Cardiac septum (tissue), 1 donor: ENCODE measurements around the gene STK24. TPM values are rescaled to one million over a fixed set of nuclear protein-coding genes. Genes with fewer than 3 reads are reported as not detected.

ENCODE experiments used
- DNase-seq: peaks from one replicate; pipeline ENCODE4 v3.0.0-alpha.2; 2020; ENCODE audit warnings: low spot score
- intact Hi-C: fragments of 100-400 bp; cut with DNase I; formaldehyde crosslinking; loops from one replicate; pipeline ENCODE4 v1.14.0; 2022
- total RNA-seq: library from RNA; stranded (reverse); fragmentation: NEBNext Ultra II Directional; extraction: Animal tissue kit (Norgen Biotek cat#: 25700); gene quantifications from one replicate; pipeline ENCODE4 v1.2.1, GENCODE V29; 2021
- donor health status: DM: no; HTN: no; CAD: no.

The STK24 gene
- total RNA-seq, 1 donor from 2014 or later: 63.5 TPM

- intact Hi-C loops: no loop called here
- DNase-seq: no peak
Observed at GRCh38 chr13:98520674-98521449, 56.0 kb downstream of the STK24 start.

GRCh38 chr13:98519976-98520375 is 56.9 kb downstream of the STK24 start:
- intact Hi-C loops: no loop called here

GRCh38 chr13:98517576-98518310 is 59.2 kb downstream of the STK24 start:
- no peak for DNase-seq
- intact Hi-C loops: no loop called here

More at GRCh38 chr13:98519976-98520375, 56.9 kb downstream of the STK24 start:
- no peak for DNase-seq

GRCh38 chr13:98515818-98516465 is 61.0 kb downstream of the STK24 start:
- no peak for DNase-seq
- intact Hi-C loops: no loop called here

- intact Hi-C loops: no loop called here
- DNase-seq: no peak
Observed at GRCh38 chr13:98514288-98514687, 62.6 kb downstream of the STK24 start.

GRCh38 chr13:98513837-98514236 is 63.1 kb downstream of the STK24 start:
- intact Hi-C loops: no loop called here
- DNase-seq: no peak

GRCh38 chr13:98512774-98513665 is 63.9 kb downstream of the STK24 start:
- no peak for DNase-seq
- intact Hi-C loops: no loop called here

GRCh38 chr13:98511435-98511834 is 65.5 kb downstream of the STK24 start:
- intact Hi-C loops: no loop called here
- no peak for DNase-seq

- no peak for DNase-seq
- intact Hi-C loops: no loop called here
Observed at GRCh38 chr13:98510156-98510509, 66.8 kb downstream of the STK24 start.

GRCh38 chr13:98509271-98510155 is 67.4 kb downstream of the STK24 start:
- no peak for DNase-seq
- intact Hi-C loops: loop anchor here (2.0 kb wide), 1 partner anchor 55 kb away; no protein-coding TSS in a partner anchor

- intact Hi-C loops: loop anchor here (2.0 kb wide), 1 partner anchor 56 kb away; no protein-coding TSS in a partner anchor
- no peak for DNase-seq
Observed at GRCh38 chr13:98508685-98509084, 68.2 kb downstream of the STK24 start.

- DNase-seq: no peak
- intact Hi-C loops: loop anchor here (2.0 kb wide), 1 partner anchor 57 kb away; no protein-coding TSS in a partner anchor
Observed at GRCh38 chr13:98508280-98508679, 68.6 kb downstream of the STK24 start.

- intact Hi-C loops: loop anchor here (2.0 kb wide), 1 partner anchor 69 kb away; the partner anchor contains the start of gene STK24
- no peak for DNase-seq
Observed at GRCh38 chr13:98507282-98507797, 69.6 kb downstream of the STK24 start.

- no peak for DNase-seq
- intact Hi-C loops: loop anchor here (2.0 kb wide), 1 partner anchor 70 kb away; the partner anchor contains the start of gene STK24
Observed at GRCh38 chr13:98506728-98507230, 70.1 kb downstream of the STK24 start.

GRCh38 chr13:98506322-98506721 is 70.6 kb downstream of the STK24 start:
- no peak for DNase-seq
- intact Hi-C loops: loop anchor here (2.0 kb wide), 1 partner anchor 70 kb away; the partner anchor contains the start of gene STK24

GRCh38 chr13:98505217-98505616 is 71.7 kb downstream of the STK24 start:
- intact Hi-C loops: no loop called here
- no peak for DNase-seq

- DNase-seq: no peak
- intact Hi-C loops: no loop called here
Observed at GRCh38 chr13:98504371-98504963, 72.4 kb downstream of the STK24 start.

- no peak for DNase-seq
- intact Hi-C loops: no loop called here
Observed at GRCh38 chr13:98504029-98504351, 72.9 kb downstream of the STK24 start.
